ENCODE data around the gene FBXO15.

DNA sequence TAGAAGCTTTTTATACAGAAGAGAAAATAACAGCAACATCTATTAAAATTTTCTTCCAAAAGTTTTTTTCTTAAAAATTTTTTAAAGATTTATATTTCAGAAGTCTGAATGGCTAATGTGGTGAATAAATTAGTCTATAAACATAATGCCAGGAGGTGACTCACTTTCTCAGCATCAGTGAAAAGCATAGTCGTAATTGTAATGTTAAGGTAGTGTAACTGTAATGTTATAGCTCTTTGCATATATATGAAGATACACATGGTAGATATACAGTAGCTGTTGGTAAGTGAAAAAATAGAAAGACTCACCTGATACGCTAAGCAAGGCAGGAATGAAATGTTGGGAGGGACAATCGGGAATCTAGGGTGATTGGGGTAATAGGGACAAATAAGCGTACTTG is 6.2 kb upstream of the FBXO15 start:
- TF ChIP-seq, protein P1, sequence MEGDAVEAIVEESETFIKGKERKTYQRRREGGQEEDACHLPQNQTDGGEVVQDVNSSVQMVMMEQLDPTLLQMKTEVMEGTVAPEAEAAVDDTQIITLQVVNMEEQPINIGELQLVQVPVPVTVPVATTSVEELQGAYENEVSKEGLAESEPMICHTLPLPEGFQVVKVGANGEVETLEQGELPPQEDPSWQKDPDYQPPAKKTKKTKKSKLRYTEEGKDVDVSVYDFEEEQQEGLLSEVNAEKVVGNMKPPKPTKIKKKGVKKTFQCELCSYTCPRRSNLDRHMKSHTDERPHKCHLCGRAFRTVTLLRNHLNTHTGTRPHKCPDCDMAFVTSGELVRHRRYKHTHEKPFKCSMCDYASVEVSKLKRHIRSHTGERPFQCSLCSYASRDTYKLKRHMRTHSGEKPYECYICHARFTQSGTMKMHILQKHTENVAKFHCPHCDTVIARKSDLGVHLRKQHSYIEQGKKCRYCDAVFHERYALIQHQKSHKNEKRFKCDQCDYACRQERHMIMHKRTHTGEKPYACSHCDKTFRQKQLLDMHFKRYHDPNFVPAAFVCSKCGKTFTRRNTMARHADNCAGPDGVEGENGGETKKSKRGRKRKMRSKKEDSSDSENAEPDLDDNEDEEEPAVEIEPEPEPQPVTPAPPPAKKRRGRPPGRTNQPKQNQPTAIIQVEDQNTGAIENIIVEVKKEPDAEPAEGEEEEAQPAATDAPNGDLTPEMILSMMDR (IDR thresholded peaks at IDR 0.05): no peak
- TF ChIP-seq POLR2A (IDR thresholded peaks at IDR 0.05): no peak

Measured in body of pancreas (tissue), 4 donors.